IMR-90 (cell line): ENCODE results near the gene BCL2. TPM values are rescaled to one million over a fixed set of nuclear protein-coding genes. Genes with fewer than 3 reads are reported as not detected.

Experiments
- ATAC-seq: fragments of 200-7000 bp; cut with Tn5 transposase; 2 replicates; pipeline ENCODE4 v1.9.1; 2020; ENCODE audit warnings: low read depth, mild to moderate bottlenecking, moderate library complexity
- BruUV-seq: library from RNA; stranded (reverse); fragments of 400-500 nt; replicated peaks from 2 replicates; lab custom pipeline; 2021; lab: Mats Ljungman, UMichigan
- CTCF ChIA-PET: fragments of 300-600 bp; formaldehyde crosslinking; extraction: SDS; loops from one replicate; lab custom pipeline; 2021; ENCODE audit warnings: antibody characterized with exemption; lab: Yijun Ruan, JAX
- POLR2A ChIA-PET: fragments of 300-600 bp; sonication (Branson Sonifier 250); formaldehyde crosslinking; loops from one replicate; lab custom pipeline; 2022; ENCODE audit warnings: antibody characterized with exemption; ENCODE audit not compliant: unreplicated experiment; lab: Charles Lee
- DNase-seq: peaks from one replicate; pipeline ENCODE4 v3.0.0; 2013
- H2AFZ ChIP-seq: replicated peaks from 2 replicates; pipeline ENCODE3; 2013; ENCODE audit warnings: low read length, mild to moderate bottlenecking; ENCODE audit not compliant: poor library complexity
- H2AK5ac ChIP-seq: 2 replicates; pipeline ENCODE4 v1.6.1; 2013; ENCODE audit warnings: low read depth, low read length, inconsistent platforms
- H2AK9ac ChIP-seq: replicated peaks from 2 replicates; pipeline ENCODE3; 2013; ENCODE audit warnings: mild to moderate bottlenecking, low read depth, low read length, moderate library complexity; ENCODE audit not compliant: poor library complexity
- H2BK120ac ChIP-seq: 2 replicates; pipeline ENCODE4 v1.6.1; 2013; ENCODE audit warnings: low read depth, low read length, inconsistent platforms
- H2BK15ac ChIP-seq: 3 replicates; pipeline ENCODE4 v1.6.1; 2013; ENCODE audit warnings: low read depth, low read length, inconsistent platforms
- H2BK20ac ChIP-seq: 2 replicates; pipeline ENCODE4 v1.6.1; 2013; ENCODE audit warnings: low read depth, mild to moderate bottlenecking, inconsistent platforms, low read length, moderate library complexity
- H2BK5ac ChIP-seq: 2 replicates; pipeline ENCODE4 v1.6.1; 2013; ENCODE audit warnings: mild to moderate bottlenecking, low read depth, low read length, inconsistent platforms; ENCODE audit not compliant: poor library complexity, severe bottlenecking
- H3K14ac ChIP-seq: replicated peaks from 2 replicates; pipeline ENCODE4 v1.6.1; 2013; ENCODE audit warnings: low read depth, low read length, inconsistent platforms
- H3K18ac ChIP-seq: 2 replicates; pipeline ENCODE4 v1.6.1; 2013; ENCODE audit warnings: low read depth, low read length, control low read depth
- H3K23ac ChIP-seq: 2 replicates; pipeline ENCODE4 v1.6.1; 2013; ENCODE audit warnings: low read depth, low read length, inconsistent platforms
- H3K27ac ChIP-seq: 2 replicates; pipeline ENCODE4 v1.5.1; 2013; ENCODE audit warnings: mild to moderate bottlenecking, control low read depth, low read length; ENCODE audit not compliant: insufficient read depth
- H3K27me3 ChIP-seq: 2 replicates; pipeline ENCODE4 v1.6.1; 2013; ENCODE audit warnings: low read length; ENCODE audit not compliant: control insufficient read depth, insufficient read depth
- H3K36me3 ChIP-seq: 2 replicates; pipeline ENCODE4 v1.6.1; 2013; ENCODE audit warnings: low read length, mixed read lengths; ENCODE audit not compliant: control insufficient read depth, insufficient read depth
- H3K4ac ChIP-seq: 2 replicates; pipeline ENCODE4 v1.6.1; 2013; ENCODE audit warnings: low read depth, low read length, inconsistent platforms
- H3K4me1 ChIP-seq: 2 replicates; pipeline ENCODE4 v1.6.1; 2013; ENCODE audit warnings: low read length, mixed read lengths; ENCODE audit not compliant: control insufficient read depth, insufficient read depth
- H3K4me2 ChIP-seq: 2 replicates; pipeline ENCODE4 v1.6.1; 2013; ENCODE audit warnings: low read depth, mild to moderate bottlenecking, control low read depth, low read length, moderate library complexity
- H3K4me3 ChIP-seq: 2 replicates; pipeline ENCODE4 v1.5.1; 2013; ENCODE audit warnings: low read depth, mild to moderate bottlenecking, control low read depth, low read length, moderate library complexity; ENCODE audit not compliant: insufficient read depth
- H3K56ac ChIP-seq: 2 replicates; pipeline ENCODE4 v1.6.1; 2013; ENCODE audit warnings: low read length, inconsistent platforms; ENCODE audit not compliant: insufficient read depth; ENCODE audit errors: extremely low read depth
- H3K79me1 ChIP-seq, 2 experiments: 2 replicates each; pipeline ENCODE4 v1.6.1; 2013; ENCODE audit warnings: low read length in 2 of 2, inconsistent platforms in 1 of 2, low read depth in 1 of 2
- H3K9ac ChIP-seq: 2 replicates; pipeline ENCODE4 v1.6.1; 2013; ENCODE audit warnings: low read depth, low read length, control low read depth
- H3K9me1 ChIP-seq: 2 replicates; pipeline ENCODE4 v1.6.1; 2013; ENCODE audit warnings: low read length, inconsistent platforms; ENCODE audit not compliant: insufficient read depth
- H3K9me3 ChIP-seq: 2 replicates; pipeline ENCODE4 v1.6.1; 2013; ENCODE audit warnings: low read length; ENCODE audit not compliant: control insufficient read depth, insufficient read depth
- H4K20me1 ChIP-seq: 2 replicates; pipeline ENCODE4 v1.6.1; 2013; ENCODE audit warnings: low read length, inconsistent platforms; ENCODE audit not compliant: insufficient read depth
- H4K5ac ChIP-seq: 2 replicates; pipeline ENCODE4 v1.6.1; 2013; ENCODE audit warnings: mild to moderate bottlenecking, low read depth, low read length, control low read depth
- H4K8ac ChIP-seq, 2 experiments: 2 replicates each; pipeline ENCODE4 v1.6.1; 2013; ENCODE audit warnings: low read depth in 2 of 2, low read length in 2 of 2, control low read depth in 1 of 2, inconsistent platforms in 1 of 2
- H4K91ac ChIP-seq: 2 replicates; pipeline ENCODE4 v1.6.1; 2013; ENCODE audit warnings: low read depth, low read length, inconsistent platforms; ENCODE audit not compliant: insufficient read depth
- BHLHE40 ChIP-seq: fragments of 150-350 bp; IDR thresholded peaks from 2 replicates; pipeline ENCODE4 v1.6.1; 2016; ENCODE audit warnings: mild to moderate bottlenecking, low read depth, low read length
- CEBPB ChIP-seq: IDR thresholded peaks from 2 replicates; pipeline ENCODE4 v1.6.1; 2012; ENCODE audit warnings: low read depth, low read length, improper control_type of control experiment
- CHD1 ChIP-seq: IDR thresholded peaks from 2 replicates; pipeline ENCODE4 v1.6.1; 2012; ENCODE audit warnings: low read depth, low read length, improper control_type of control experiment
- CTCF ChIP-seq: conservative IDR thresholded peaks from 2 replicates; pipeline ENCODE4 v1.5.1; 2012; ENCODE audit warnings: mild to moderate bottlenecking, low read depth, low read length, improper control_type of control experiment
- ELK1 ChIP-seq: fragments of 150-350 bp; IDR thresholded peaks from 2 replicates; pipeline ENCODE4 v1.6.1; 2016; ENCODE audit warnings: low read depth, mild to moderate bottlenecking, low read length, moderate library complexity, borderline replicate concordance
- FOS ChIP-seq: fragments of 150-350 bp; IDR thresholded peaks from 2 replicates; pipeline ENCODE4 v1.6.1; 2016; ENCODE audit warnings: low read depth, low read length
- MAFK ChIP-seq: IDR thresholded peaks from 2 replicates; pipeline ENCODE4 v1.6.1; 2012; ENCODE audit warnings: low read depth, low read length, improper control_type of control experiment
- MAZ ChIP-seq: IDR thresholded peaks from 2 replicates; pipeline ENCODE4 v1.6.1; 2012; ENCODE audit warnings: low read depth, mild to moderate bottlenecking, low read length, improper control_type of control experiment, moderate library complexity, borderline replicate concordance
- MXI1 ChIP-seq: IDR thresholded peaks from 2 replicates; pipeline ENCODE4 v1.6.1; 2012; ENCODE audit warnings: low read depth, mild to moderate bottlenecking, low read length, moderate library complexity, borderline replicate concordance
- NFE2L2 ChIP-seq: fragments of 150-350 bp; IDR thresholded peaks from 2 replicates; pipeline ENCODE4 v1.6.1; 2016; ENCODE audit warnings: low read depth, mild to moderate bottlenecking, low read length
- POLR2A ChIP-seq: IDR thresholded peaks from 2 replicates; pipeline ENCODE4 v1.6.1; 2012; ENCODE audit warnings: mild to moderate bottlenecking, low read depth, low read length
- RAD21 ChIP-seq: IDR thresholded peaks from 2 replicates; pipeline ENCODE4 v1.6.1; 2012; ENCODE audit warnings: low read length, improper control_type of control experiment
- RCOR1 ChIP-seq: IDR thresholded peaks from 2 replicates; pipeline ENCODE4 v1.6.1; 2012; ENCODE audit warnings: mild to moderate bottlenecking, low read length, improper control_type of control experiment; ENCODE audit not compliant: insufficient replicate concordance
- RFX5 ChIP-seq: IDR thresholded peaks from 2 replicates; pipeline ENCODE4 v1.8.0; 2012; ENCODE audit warnings: low read depth, mild to moderate bottlenecking, low read length, moderate library complexity
- SMC3 ChIP-seq: fragments of 150-350 bp; IDR thresholded peaks from 2 replicates; pipeline ENCODE4 v1.6.1; 2016; ENCODE audit warnings: low read depth, mild to moderate bottlenecking, antibody characterized with exemption, low read length, moderate library complexity
- USF2 ChIP-seq: fragments of 150-350 bp; IDR thresholded peaks from 2 replicates; pipeline ENCODE4 v1.6.1; 2017; ENCODE audit warnings: mild to moderate bottlenecking, antibody characterized with exemption, low read length, low read depth
- WGBS, 2 experiments: methylation state at CpG; one replicate each; pipeline versions ENCODE4 v1.1.5 to v1.1.7; 2013; ENCODE audit warnings: missing lambda C conversion rate in 2 of 2; ENCODE audit not compliant: insufficient read length in 1 of 2; ENCODE audit errors: extremely low coverage in 2 of 2; 5-methylcytosine and 5-hydroxymethylcytosine counted together
- dilution Hi-C: fragments of 300-500 bp; cut with HindIII; formaldehyde crosslinking; loops from one replicate; pipeline ENCODE4 v1.14.3; 2018; ENCODE audit warnings: low sequenced_read_pairs; ENCODE audit not compliant: unreplicated experiment
- in situ Hi-C: fragments of 300-500 bp; cut with MboI; formaldehyde crosslinking; loops from 3 replicates; pipeline ENCODE4 v1.14.3; 2019; ENCODE audit warnings: low sequenced_read_pairs, inconsistent platforms, mixed read lengths
- intact Hi-C: fragments of 100-400 bp; cut with micrococcal nuclease; formaldehyde crosslinking; loops from 2 replicates; pipeline ENCODE4 v1.10.0; 2022
- polyA plus RNA-seq, 3 experiments: library from polyadenylated mRNA; depleted of rRNA; stranded (reverse); fragments of >200 nt; gene quantifications; 2 replicates each; pipeline ENCODE4 v1.2.3, GENCODE V29; 2012; ENCODE audit warnings: low replicate concordance in 1 of 3
- total RNA-seq: library from RNA; depleted of rRNA; stranded (reverse); fragments of >200 nt; gene quantifications from 2 replicates; pipeline ENCODE4 v1.2.3, GENCODE V29; 2012

Gene BCL2
- total and polyA plus RNA-seq, 2 of the 4 experiments (the other 2 are of a cell fraction) = 0.24 to 0.54 TPM

GRCh38 chr18:63082366-63083019 lies 237.1 kb downstream of the BCL2 start:
- Histone ChIP-seq H3K18ac (no peak overlapping the region), H3K9me1 (no peaks in the 10 kb centered on the region), H3K27me3 (peaks cover 5% of the 10 kb centered on the region), H2BK15ac (no peak overlapping the region), H2AK9ac (no peak overlapping the region), H3K56ac (no peak overlapping the region), H3K4me2 (no peak overlapping the region), H2BK120ac (no peak overlapping the region), H3K14ac (no peak overlapping the region), H3K23ac (no peak overlapping the region), H2BK5ac (no peak overlapping the region), H2BK20ac (no peak overlapping the region), H3K4ac (no peak overlapping the region), H2AK5ac (no peak overlapping the region), H3K27ac (no peak overlapping the region), H3K9me3 (no peaks in the 10 kb centered on the region), H4K20me1 (no peaks in the 10 kb centered on the region), H4K8ac (no peak overlapping the region), H3K4me3 (no peak overlapping the region), H2AFZ (no peak overlapping the region), H4K5ac (no peak overlapping the region), H3K4me1 (no peaks in the 10 kb centered on the region), H4K91ac (no peak overlapping the region), H3K9ac (no peak overlapping the region), H3K36me3 (no peaks in the 10 kb centered on the region), H3K79me1 (no peaks in the 10 kb centered on the region)
- DNase-seq = no peak
- CTCF ChIA-PET = no interaction called here
- BruUV-seq = no TSS peak
- intact Hi-C loops (no loop called here), in situ Hi-C loops (no loop called here), dilution Hi-C loops (no loop called here)
- TF ChIP-seq CHD1 = no peak
- no peak for TF ChIP-seq SMC3
- no peak for TF ChIP-seq MAZ
- no peak for TF ChIP-seq MXI1
- no peak for TF ChIP-seq CEBPB
- no peak for TF ChIP-seq POLR2A
- no peak for TF ChIP-seq NFE2L2
- TF ChIP-seq RCOR1 = no peak
- no peak for TF ChIP-seq BHLHE40
- TF ChIP-seq RFX5 = no peak
- no peak for TF ChIP-seq RAD21
- no peak for TF ChIP-seq MAFK
- TF ChIP-seq ELK1 = no peak
- TF ChIP-seq FOS = no peak
- no peak for TF ChIP-seq USF2
- TF ChIP-seq CTCF = no peak
- no CpG with 5 or more reads among the region's 7 CpGs for WGBS, 2 experiments
- POLR2A ChIA-PET = no interaction called here
- no peak for ATAC-seq
